Fibroblast of mammary gland (primary cell): ENCODE measurements around the gene SLC6A9.

Experiments
- DNase-seq: peaks from one replicate; pipeline ENCODE4 v3.0.0-alpha.2; 2010; ENCODE audit warnings: low read depth
- H3K4me3 ChIP-seq: 2 replicates; pipeline ENCODE4 v1.5.1; 2011; ENCODE audit warnings: low read depth, mild to moderate bottlenecking, low read length, moderate library complexity; ENCODE audit not compliant: control insufficient read depth
- TF ChIP-seq, protein P1 (sequence below): conservative IDR thresholded peaks from 2 replicates; pipeline ENCODE4 v1.5.1; 2011; ENCODE audit warnings: low read depth, low read length, inconsistent platforms; ENCODE audit not compliant: control insufficient read depth, insufficient read depth

SLC6A9 gene

DNA sequence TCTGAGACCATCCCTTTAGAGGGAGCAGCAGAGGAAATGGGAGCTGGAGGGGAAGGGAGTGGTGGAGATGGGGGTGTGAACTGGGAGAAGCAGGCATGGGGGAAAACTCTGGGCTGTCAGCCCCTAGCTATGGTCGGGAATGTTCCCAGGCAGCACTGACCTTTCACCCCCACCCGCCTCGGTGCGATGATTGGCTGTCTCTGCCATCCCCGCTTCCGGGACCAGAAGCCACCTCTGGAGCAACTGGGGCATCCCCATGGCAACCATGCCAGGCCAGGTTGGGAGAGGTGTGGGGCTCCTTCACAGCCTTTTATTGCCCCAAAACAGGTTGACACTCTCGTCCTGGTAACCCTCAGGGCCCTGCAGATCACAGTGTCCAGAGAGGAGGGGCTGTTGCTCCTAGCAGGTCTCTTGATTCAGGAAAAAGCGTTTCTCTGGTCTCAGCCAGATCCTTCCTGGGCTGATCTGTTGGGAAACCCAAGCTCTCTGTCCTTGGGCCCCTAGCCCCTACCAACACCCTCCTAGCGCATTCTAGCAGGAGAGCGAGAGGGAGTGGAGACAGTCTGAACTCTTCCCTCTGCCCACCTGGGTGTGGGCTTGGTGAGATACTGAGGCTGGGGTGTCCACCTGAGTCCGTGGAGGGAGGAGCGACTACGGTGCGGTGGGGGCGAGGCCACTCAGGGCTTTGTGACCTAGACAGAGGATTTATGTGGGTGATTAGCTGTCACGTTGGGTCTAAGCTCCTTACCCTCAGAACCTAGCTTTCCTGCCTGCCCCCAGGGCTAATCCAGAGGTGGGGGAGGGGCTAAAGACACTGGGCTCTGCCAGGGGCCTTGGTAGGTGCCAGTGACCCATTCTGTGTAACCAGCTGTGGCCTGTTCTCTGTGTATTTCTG, 12.2 kb upstream of the SLC6A9 start:
- H3K4me3 ChIP-seq = no peak overlapping the region
- DNase-seq = no peak
- TF ChIP-seq, protein P1, sequence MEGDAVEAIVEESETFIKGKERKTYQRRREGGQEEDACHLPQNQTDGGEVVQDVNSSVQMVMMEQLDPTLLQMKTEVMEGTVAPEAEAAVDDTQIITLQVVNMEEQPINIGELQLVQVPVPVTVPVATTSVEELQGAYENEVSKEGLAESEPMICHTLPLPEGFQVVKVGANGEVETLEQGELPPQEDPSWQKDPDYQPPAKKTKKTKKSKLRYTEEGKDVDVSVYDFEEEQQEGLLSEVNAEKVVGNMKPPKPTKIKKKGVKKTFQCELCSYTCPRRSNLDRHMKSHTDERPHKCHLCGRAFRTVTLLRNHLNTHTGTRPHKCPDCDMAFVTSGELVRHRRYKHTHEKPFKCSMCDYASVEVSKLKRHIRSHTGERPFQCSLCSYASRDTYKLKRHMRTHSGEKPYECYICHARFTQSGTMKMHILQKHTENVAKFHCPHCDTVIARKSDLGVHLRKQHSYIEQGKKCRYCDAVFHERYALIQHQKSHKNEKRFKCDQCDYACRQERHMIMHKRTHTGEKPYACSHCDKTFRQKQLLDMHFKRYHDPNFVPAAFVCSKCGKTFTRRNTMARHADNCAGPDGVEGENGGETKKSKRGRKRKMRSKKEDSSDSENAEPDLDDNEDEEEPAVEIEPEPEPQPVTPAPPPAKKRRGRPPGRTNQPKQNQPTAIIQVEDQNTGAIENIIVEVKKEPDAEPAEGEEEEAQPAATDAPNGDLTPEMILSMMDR = no peak

DNA sequence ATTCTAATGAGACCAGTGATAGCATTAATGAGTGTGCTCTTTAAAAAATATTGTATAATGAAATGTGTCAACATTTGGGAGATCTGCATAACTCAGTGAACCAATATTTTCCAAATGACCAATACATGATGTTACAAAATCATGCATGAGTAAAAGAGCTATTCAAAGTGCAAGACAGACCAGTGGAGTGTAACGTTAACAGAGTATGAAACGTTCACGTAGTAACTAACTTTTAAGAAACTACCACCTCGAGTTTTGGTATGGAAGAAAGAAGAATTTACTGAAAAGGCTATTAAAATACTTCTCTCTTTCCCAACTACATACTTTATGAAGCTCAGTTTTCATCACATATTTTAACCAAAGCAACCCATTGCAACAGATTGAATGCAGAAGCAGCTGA, 9.6 kb upstream of the SLC6A9 start:
- DNase-seq = peak; percentile 60
- H3K4me3 ChIP-seq = no peak overlapping the region
- TF ChIP-seq, protein P1 = no peak

DNA sequence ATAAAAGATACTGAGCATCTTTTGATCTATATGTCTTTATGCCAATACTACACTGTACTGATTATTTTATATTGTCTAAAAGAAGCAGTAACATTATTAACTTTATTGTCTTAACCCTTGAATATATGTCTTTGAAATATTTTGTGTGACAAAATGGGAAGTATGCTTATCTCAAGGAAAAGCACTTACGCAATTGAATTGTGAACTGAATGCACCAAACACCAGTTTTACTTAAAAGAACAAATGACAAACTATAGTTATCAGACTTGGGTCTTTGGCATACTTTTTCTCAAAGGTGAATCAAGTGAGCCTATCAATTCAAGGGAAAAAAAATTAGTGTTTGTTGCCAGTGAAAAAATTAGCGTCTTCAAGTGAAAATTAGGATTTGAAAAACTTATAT, 9.2 kb upstream of the SLC6A9 start:
- TF ChIP-seq, protein P1 = no peak
- H3K4me3 ChIP-seq = no peak overlapping the region
- DNase-seq = no peak

DNA sequence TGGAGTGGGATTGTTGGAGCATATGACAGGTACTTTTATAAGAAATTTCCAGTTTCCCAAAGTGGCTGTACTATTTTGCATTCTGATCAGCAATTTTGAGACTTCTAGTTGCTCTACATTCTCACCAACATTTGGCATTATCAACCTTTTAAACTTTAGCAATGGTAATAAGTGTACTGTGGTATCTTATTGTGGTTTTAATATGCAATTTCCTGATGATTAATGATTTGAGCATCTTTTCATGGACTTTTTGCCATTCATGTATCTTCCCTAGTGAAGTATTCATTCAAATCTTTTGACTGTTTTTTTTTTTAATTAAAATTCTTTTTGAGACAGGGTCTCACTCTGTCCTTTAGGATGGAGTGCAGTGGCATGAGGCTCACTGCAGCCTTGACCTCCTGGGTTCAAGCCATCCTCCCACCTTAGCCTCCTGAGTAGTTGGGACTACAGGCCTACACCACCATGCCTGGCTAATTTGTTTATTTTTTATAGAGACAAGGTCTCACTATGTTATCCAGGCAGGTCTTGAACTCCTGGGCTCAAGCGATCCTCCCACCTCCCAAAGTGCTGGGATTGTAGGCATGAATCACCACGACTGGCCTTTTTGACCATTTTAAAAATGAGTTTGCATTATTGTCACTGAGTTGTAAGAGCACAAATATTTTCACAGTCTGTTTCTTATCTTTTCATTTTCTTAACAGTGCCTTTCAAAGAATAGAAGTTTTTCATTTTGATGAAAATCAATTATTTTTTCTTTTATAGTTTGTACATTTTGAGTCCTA, 7.8 kb upstream of the SLC6A9 start:
- TF ChIP-seq, protein P1 = no peak
- DNase-seq = peak; percentile 42
- no peak overlapping the region for H3K4me3 ChIP-seq

DNA sequence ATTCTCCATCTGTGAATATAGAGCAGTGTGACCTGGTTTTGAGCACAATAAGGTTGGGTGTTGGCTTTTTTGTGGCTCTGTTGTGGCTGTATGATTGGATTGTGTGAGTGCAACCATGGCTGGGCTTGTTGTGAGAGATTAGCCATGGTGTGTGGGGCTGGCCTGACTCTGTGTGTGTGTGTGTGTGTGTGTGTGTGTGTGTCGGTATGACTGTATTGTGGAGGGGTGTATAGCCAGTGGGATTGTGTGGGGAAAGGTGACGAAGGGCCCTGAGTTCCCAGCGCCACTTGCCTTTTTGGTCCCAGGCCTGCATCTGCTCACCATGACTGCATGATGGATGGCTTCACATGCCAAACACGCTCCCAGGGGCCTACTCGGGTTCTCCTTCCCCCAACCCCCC, 5.9 kb upstream of the SLC6A9 start:
- TF ChIP-seq, protein P1 = no peak
- no peak for DNase-seq

DNA sequence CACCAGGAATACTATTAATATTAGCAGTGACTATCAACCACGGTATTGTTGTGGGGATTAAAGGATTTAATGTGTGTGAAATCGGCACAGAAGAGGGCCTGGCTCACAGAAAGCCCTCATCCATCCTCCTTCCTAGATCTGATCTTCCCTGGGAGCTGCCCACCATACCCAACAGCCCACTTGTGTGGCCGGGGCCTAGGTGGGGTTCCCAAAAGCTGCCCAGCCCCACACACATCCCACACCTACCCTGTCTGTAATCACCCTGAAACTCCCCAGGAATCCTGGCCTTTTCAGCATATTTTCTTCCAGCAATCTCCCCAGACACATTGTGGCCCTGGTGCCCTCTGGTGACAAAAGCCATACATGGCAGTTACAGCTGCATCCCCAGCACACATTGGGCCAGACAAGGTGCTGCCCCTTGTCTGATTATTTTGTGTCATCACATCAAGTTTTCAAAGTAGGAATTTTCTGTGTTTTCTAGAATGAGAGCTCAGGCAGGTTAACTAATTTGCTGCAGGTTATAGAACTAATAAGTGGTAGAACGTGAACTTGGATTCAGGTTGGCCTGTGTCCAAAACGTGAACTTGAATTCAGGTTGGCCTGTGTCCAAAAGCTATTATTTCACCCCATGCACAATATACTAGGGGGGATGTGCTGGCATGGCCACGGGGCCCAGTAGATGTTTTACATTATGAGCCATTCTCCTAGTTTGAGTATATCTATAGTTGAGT, 5.3 kb upstream of the SLC6A9 start:
- no peak overlapping the region for H3K4me3 ChIP-seq
- TF ChIP-seq, protein P1 = peak; percentile 73
- DNase-seq = peak; percentile 69

More for the DNA sequence above, 5.9 kb upstream of the SLC6A9 start:
- H3K4me3 ChIP-seq = no peak overlapping the region
